Neural cell (in vitro differentiated cells): ENCODE data around the gene NOC2L. TPM values are rescaled to one million over a fixed set of nuclear protein-coding genes. Genes with fewer than 3 reads are reported as not detected.

Experiments
- H2AFZ ChIP-seq: fragments of 200-600, 300-800 bp; sonication (generic), shearing (Covaris generic); 2 replicates; pipeline ENCODE4 v1.6.0; 2014; ENCODE audit warnings: low read depth, mild to moderate bottlenecking, antibody characterized with exemption, low read length, moderate library complexity
- H3F3A ChIP-seq: fragments of 200-600 bp; shearing (Covaris generic); 2 replicates; pipeline ENCODE4 v1.6.1; 2016; ENCODE audit warnings: mild to moderate bottlenecking, moderate library complexity, mixed read lengths, antibody characterized with exemption, low read length; ENCODE audit not compliant: insufficient read depth, poor library complexity, severe bottlenecking
- H3K27ac ChIP-seq: fragments of 200-600, 300-800 bp; sonication (generic), shearing (Covaris generic); 2 replicates; pipeline ENCODE4 v1.5.1; 2014; ENCODE audit warnings: mild to moderate bottlenecking, low read length, moderate library complexity
- H3K27me3 ChIP-seq: fragments of 300-800, 200-600 bp; sonication (generic), shearing (Covaris generic); 2 replicates; pipeline ENCODE4 v1.6.0; 2014; ENCODE audit warnings: mild to moderate bottlenecking, low read depth, low read length, moderate library complexity; ENCODE audit not compliant: insufficient read depth
- H3K36me3 ChIP-seq: fragments of 300-800, 200-600 bp; sonication (generic), shearing (Covaris generic); 2 replicates; pipeline ENCODE4 v1.5.1; 2014; ENCODE audit warnings: mild to moderate bottlenecking, antibody characterized with exemption, low read length, moderate library complexity; ENCODE audit not compliant: insufficient read depth
- H3K4me2 ChIP-seq: fragments of 300-800, 200-600 bp; sonication (generic), shearing (Covaris generic); 2 replicates; pipeline ENCODE4 v1.6.0; 2014; ENCODE audit warnings: mild to moderate bottlenecking, low read length
- H3K4me3 ChIP-seq: fragments of 300-800, 200-600 bp; sonication (generic), shearing (Covaris generic); 2 replicates; pipeline ENCODE4 v1.5.1; 2014; ENCODE audit warnings: mild to moderate bottlenecking, low read length, moderate library complexity
- H3K79me2 ChIP-seq: fragments of 200-600 bp; shearing (Covaris generic); replicated peaks from 2 replicates; pipeline ENCODE4 v1.6.0; 2014; ENCODE audit warnings: mild to moderate bottlenecking, low read length, moderate library complexity; ENCODE audit not compliant: insufficient read depth
- H3K9ac ChIP-seq: fragments of 300-800, 200-600 bp; sonication (generic), shearing (Covaris generic); 2 replicates; pipeline ENCODE4 v1.6.1; 2016; ENCODE audit warnings: mild to moderate bottlenecking, low read length, mixed read lengths
- H3K9me2 ChIP-seq: fragments of 200-600 bp; shearing (Covaris generic); 2 replicates; pipeline ENCODE4 v1.6.1; 2016; ENCODE audit warnings: mild to moderate bottlenecking, low read length, mixed read lengths; ENCODE audit not compliant: insufficient read depth
- H3K9me3 ChIP-seq: fragments of 200-600, 300-800 bp; sonication (generic), shearing (Covaris generic); 2 replicates; pipeline ENCODE4 v1.6.1; 2016; ENCODE audit warnings: mild to moderate bottlenecking, mixed run types, low read length, moderate library complexity, mixed read lengths
- H4K20me1 ChIP-seq: fragments of 200-600 bp; shearing (Covaris generic); 2 replicates; pipeline ENCODE4 v1.6.1; 2016; ENCODE audit warnings: mild to moderate bottlenecking, mixed run types; ENCODE audit not compliant: insufficient read depth
- CTCF ChIP-seq: fragments of 450-650 bp; IDR thresholded peaks from 2 replicates; pipeline ENCODE4 v1.5.1; 2014; ENCODE audit warnings: antibody characterized with exemption, mild to moderate bottlenecking, moderate library complexity; ENCODE audit not compliant: poor library complexity, severe bottlenecking
- EP300 ChIP-seq: fragments of 450-650 bp; conservative IDR thresholded peaks from 2 replicates; pipeline ENCODE4 v1.6.1; 2014; ENCODE audit warnings: antibody characterized with exemption, mild to moderate bottlenecking, moderate library complexity; ENCODE audit not compliant: poor library complexity, severe bottlenecking
- EZH2 ChIP-seq: fragments of 200-600, 300-800 bp; shearing (Covaris generic), sonication (generic); IDR thresholded peaks from 2 replicates; pipeline ENCODE4 v1.6.1; 2014; ENCODE audit warnings: antibody characterized with exemption, low read length, borderline replicate concordance, mild to moderate bottlenecking; ENCODE audit not compliant: insufficient read depth, poor library complexity, severe bottlenecking
- MXI1 ChIP-seq: fragments of 450-650 bp; conservative IDR thresholded peaks from 2 replicates; pipeline ENCODE4 v1.6.1; 2014; ENCODE audit warnings: antibody characterized with exemption, mild to moderate bottlenecking; ENCODE audit not compliant: poor library complexity, severe bottlenecking
- POLR2AphosphoS5 ChIP-seq: IDR thresholded peaks from 2 replicates; pipeline ENCODE4 v1.6.1; 2012
- RAD21 ChIP-seq: fragments of 450-650 bp; conservative IDR thresholded peaks from 2 replicates; pipeline ENCODE4 v1.6.1; 2014; ENCODE audit warnings: antibody characterized with exemption, mild to moderate bottlenecking, moderate library complexity
- REST ChIP-seq: IDR thresholded peaks from 2 replicates; pipeline ENCODE4 v1.6.1; 2012; ENCODE audit warnings: borderline replicate concordance
- SMC3 ChIP-seq: fragments of 450-650 bp; conservative IDR thresholded peaks from 2 replicates; pipeline ENCODE4 v1.6.1; 2014; ENCODE audit warnings: antibody characterized with exemption, mild to moderate bottlenecking, moderate library complexity; ENCODE audit not compliant: poor library complexity
- TAF1 ChIP-seq: IDR thresholded peaks from 2 replicates; pipeline ENCODE4 v1.6.1; 2012; ENCODE audit warnings: low read depth
- polyA plus RNA-seq: library from polyadenylated mRNA; depleted of rRNA; stranded (reverse); fragments of >200 nt; gene quantifications from 2 replicates; pipeline ENCODE4 v1.2.3, GENCODE V29; 2014

The NOC2L gene
- polyA plus RNA-seq, 1 donor from 2014 or later: 77.2 TPM

- Histone ChIP-seq H3K9me2 (no peaks in the 10 kb centered on the region), H3K27me3 (no peaks in the 10 kb centered on the region), H3K79me2 (peaks cover 7% of the 10 kb centered on the region), H4K20me1 (no peaks in the 10 kb centered on the region), H3K4me3 (no peak overlapping the region), H3K36me3 (no peaks in the 10 kb centered on the region), H3K9me3 (no peaks in the 10 kb centered on the region), H3K27ac (no peak overlapping the region), H2AFZ (no peak overlapping the region), H3F3A (no peaks in the 10 kb centered on the region), H3K9ac (no peak overlapping the region), H3K4me2 (no peak overlapping the region)
- TF ChIP-seq SMC3 (no peak), EP300 (no peak)
Observed at GRCh38 chr1:955474-955873, 3.6 kb downstream of the NOC2L start.

- Histone ChIP-seq H3K79me2 (peaks cover 7% of the 10 kb centered on the region), H3K27me3 (no peaks in the 10 kb centered on the region), H3K4me3 (no peak overlapping the region), H3K36me3 (peaks cover 4% of the 10 kb centered on the region), H3K9ac (no peak overlapping the region), H4K20me1 (no peaks in the 10 kb centered on the region), H3K9me2 (no peaks in the 10 kb centered on the region), H3F3A (no peaks in the 10 kb centered on the region), H3K27ac (no peak overlapping the region), H3K9me3 (no peaks in the 10 kb centered on the region), H3K4me2 (no peak overlapping the region), H2AFZ (no peak overlapping the region)
- TF ChIP-seq TAF1: no peak
- TF ChIP-seq MXI1: no peak
- no peak for TF ChIP-seq EP300
- TF ChIP-seq POLR2AphosphoS5: no peak
- no peak for TF ChIP-seq EZH2
- TF ChIP-seq CTCF: no peak
- no peak for TF ChIP-seq SMC3
- no peak for TF ChIP-seq REST
- no peak for TF ChIP-seq RAD21
Observed at GRCh38 chr1:954927-955326, 4.1 kb downstream of the NOC2L start.
